Choroid plexus epithelial cell (primary cell): ENCODE data around the gene DEFB115.

ENCODE experiments used
- DNase-seq: peaks from one replicate; pipeline ENCODE4 v3.0.0-alpha.2; 2010; ENCODE audit warnings: low read depth
- H3K4me3 ChIP-seq: 2 replicates; pipeline ENCODE4 v1.5.1; 2011; ENCODE audit warnings: low read depth, mild to moderate bottlenecking, control low read depth, low read length, moderate library complexity
- CTCF ChIP-seq: conservative IDR thresholded peaks from 2 replicates; pipeline ENCODE4 v1.5.1; 2011; ENCODE audit warnings: low read depth, mild to moderate bottlenecking, control low read depth, inconsistent platforms, low read length, moderate library complexity

Gene DEFB115

GRCh38 chr20:31257364-31257763 is at the start of gene DEFB115:
Gene DEFB115 (plus strand): TSS chr20:31257664. CDS start chr20:31257664, 0 bp downstream.
- no peak within 1 kb of the TSS for H3K4me3 ChIP-seq
- no peak for TF ChIP-seq CTCF
- DNase-seq: no peak

- no peak overlapping the region for H3K4me3 ChIP-seq
- DNase-seq: no peak
- no peak for TF ChIP-seq CTCF
These were observed 20.5 kb upstream of the DEFB115 start for GRCh38 chr20:31236953-31237352.

- TF ChIP-seq CTCF: no peak
- no peak for DNase-seq
- no peak overlapping the region for H3K4me3 ChIP-seq
These were observed 19.7 kb upstream of the DEFB115 start for GRCh38 chr20:31237763-31238162.

- TF ChIP-seq CTCF: no peak
- DNase-seq: no peak
- no peak overlapping the region for H3K4me3 ChIP-seq
These were observed 18.3 kb upstream of the DEFB115 start for GRCh38 chr20:31239139-31239538.

GRCh38 chr20:31256959-31257358 is 505 bp upstream of the DEFB115 start:
- TF ChIP-seq CTCF: no peak
- no peak for DNase-seq
- H3K4me3 ChIP-seq: no peak overlapping the region

- H3K4me3 ChIP-seq: no peak overlapping the region
- DNase-seq: peak; percentile 5
- TF ChIP-seq CTCF: peak; percentile 28
These were observed 3.0 kb downstream of the DEFB115 start for GRCh38 chr20:31260326-31260932.

GRCh38 chr20:31274441-31274840 is 17.0 kb downstream of the DEFB115 start:
- no peak for DNase-seq
- no peak for TF ChIP-seq CTCF
- H3K4me3 ChIP-seq: no peak overlapping the region
